Left lung (tissue), 10 donors: Measurements from ENCODE around the gene IDUA. TPM values are rescaled to one million over a fixed set of nuclear protein-coding genes. Genes with fewer than 3 reads are reported as not detected.

Experiments used
- ATAC-seq: fragments of 200-7000 bp; cut with Tn5 transposase; one replicate; pipeline ENCODE4 v1.9.1; 2020; ENCODE audit warnings: moderate library complexity
- DNase-seq, 4 donors: peaks; one replicate each; pipeline ENCODE4 v3.0.0-alpha.2; 2013 to 2020
- H3K27ac ChIP-seq, 2 donors: fragments of 200-600 bp; sonication (generic) in 1 of 2; one replicate each; pipeline versions ENCODE4 v1.5.0 to v1.8.0; 2020 to 2021
- H3K27me3 ChIP-seq, 2 donors: fragments of 200-600 bp; sonication (generic) in 1 of 2; one replicate each; pipeline versions ENCODE4 v1.5.0 to v1.8.0; 2020 to 2021
- H3K36me3 ChIP-seq, 2 donors: fragments of 200-600 bp; sonication (generic) in 1 of 2; one replicate each; pipeline versions ENCODE4 v1.5.0 to v1.8.0; 2020 to 2021
- H3K4me1 ChIP-seq, 2 donors: fragments of 200-600 bp; one replicate each; pipeline ENCODE4 v1.8.0; 2021
- H3K4me3 ChIP-seq, 2 donors: fragments of 200-600 bp; sonication (generic) in 1 of 2; one replicate each; pipeline versions ENCODE4 v1.5.0 to v1.8.0; 2020 to 2021; ENCODE audit warnings: mild to moderate bottlenecking in 1 of 2
- H3K9me3 ChIP-seq, 2 donors: fragments of 200-600 bp; sonication (generic) in 1 of 2; one replicate each; pipeline versions ENCODE4 v1.5.0 to v1.8.0; 2020 to 2021
- CTCF ChIP-seq, 2 donors: fragments of 200-600 bp; sonication (generic) in 1 of 2; IDR thresholded peaks; one replicate each; pipeline versions ENCODE4 v1.5.0 to v1.8.0; 2021; ENCODE audit warnings: antibody characterized with exemption in 2 of 2
- intact Hi-C, 2 donors: fragments of 100-400 bp; cut with DNase I; formaldehyde crosslinking; loops; one replicate each; pipeline versions ENCODE4 v1.11.2 to v1.14.2; 2022
- polyA plus RNA-seq, 6 donors: library from polyadenylated mRNA; unstranded; fragments of 120-200 nt; gene quantifications; one replicate each; pipeline ENCODE4 v1.2.1, GENCODE V29; 2013; ENCODE audit not compliant: insufficient read length in 6 of 6
- total RNA-seq, 2 donors: library from RNA; stranded (reverse); fragmentation: NEBNext Ultra II Directional; extraction: Animal tissue kit (Norgen Biotek cat#: 25700); gene quantifications; one replicate each; pipeline ENCODE4 v1.2.1, GENCODE V29; 2021
- donor health status: DM: no; HTN: yes; CAD: no.
- donor health status: DM: no; HTN: no; CAD: no.

IDUA gene
- total and polyA plus RNA-seq, 8 donors, result 10.1 to 46.8 (median 19.1) TPM

- H3K27me3 ChIP-seq, result peaks cover 0 to 96% of the 10 kb centered on the region in 2 donors
- intact Hi-C loops, result no loop called here
- DNase-seq (no peak), ATAC-seq (no peak)
- no peaks in the 10 kb centered on the region for H3K36me3 ChIP-seq
- H3K27ac ChIP-seq, result no peak overlapping the region
- TF ChIP-seq CTCF (IDR thresholded peaks at IDR 0.05), result no peak
- H3K4me1 ChIP-seq, result peaks cover 0 to 2% of the 10 kb centered on the region in 2 donors
- no peaks in the 10 kb centered on the region for H3K9me3 ChIP-seq
- H3K4me3 ChIP-seq, result no peak overlapping the region
Measured at GRCh38 chr4:1032861-1033260, 46.0 kb downstream of the IDUA start.

GRCh38 chr4:1033840-1034551 is 47.2 kb downstream of the IDUA start:
- H3K4me1 ChIP-seq, result peaks cover 0 to 2% of the 10 kb centered on the region in 2 donors
- peaks cover 0 to 85% of the 10 kb centered on the region in 2 donors for H3K27me3 ChIP-seq
- DNase-seq (peak in 1 of 4 donors; percentile 88), ATAC-seq (peak; percentile 56)
- H3K36me3 ChIP-seq, result no peaks in the 10 kb centered on the region
- H3K4me3 ChIP-seq, result no peak overlapping the region
- no peaks in the 10 kb centered on the region for H3K9me3 ChIP-seq
- intact Hi-C loops, result no loop called here
- no peak overlapping the region for H3K27ac ChIP-seq
- TF ChIP-seq CTCF (IDR thresholded peaks at IDR 0.05), result no peak

GRCh38 chr4:1035510-1035909 is 48.7 kb downstream of the IDUA start:
- Histone ChIP-seq H3K27me3 (peaks cover 0 to 81% of the 10 kb centered on the region in 2 donors), H3K4me1 (peaks cover 0 to 6% of the 10 kb centered on the region in 2 donors), H3K4me3 (no peak overlapping the region), H3K36me3 (no peaks in the 10 kb centered on the region), H3K27ac (no peak overlapping the region), H3K9me3 (no peaks in the 10 kb centered on the region)
- ATAC-seq (no peak), DNase-seq (no peak)
- intact Hi-C loops, result no loop called here
- no peak for TF ChIP-seq CTCF (IDR thresholded peaks at IDR 0.05)

GRCh38 chr4:1036095-1036494 is 49.3 kb downstream of the IDUA start:
- Histone ChIP-seq H3K36me3 (no peaks in the 10 kb centered on the region), H3K4me1 (peaks cover 0 to 6% of the 10 kb centered on the region in 2 donors), H3K27me3 (peaks cover 0 to 81% of the 10 kb centered on the region in 2 donors), H3K27ac (no peak overlapping the region), H3K4me3 (no peak overlapping the region), H3K9me3 (no peaks in the 10 kb centered on the region)
- TF ChIP-seq CTCF (IDR thresholded peaks at IDR 0.05), result no peak
- DNase-seq (no peak), ATAC-seq (no peak)
- intact Hi-C loops, result no loop called here

- no peak overlapping the region for H3K4me3 ChIP-seq
Measured at GRCh38 chr4:1036976-1037810, 50.3 kb downstream of the IDUA start.

More at GRCh38 chr4:1036976-1037810, 50.3 kb downstream of the IDUA start:
- no peak for ATAC-seq
- Histone ChIP-seq H3K4me1 (peaks cover 6% of the 10 kb centered on the region in 2 donors), H3K27ac (no peak overlapping the region), H3K36me3 (no peaks in the 10 kb centered on the region), H3K9me3 (no peaks in the 10 kb centered on the region), H3K27me3 (peaks cover 0 to 81% of the 10 kb centered on the region in 2 donors)
- intact Hi-C loops, result no loop called here
- TF ChIP-seq CTCF (IDR thresholded peaks at IDR 0.05), result no peak
- DNase-seq, result no peak
